ENCODE measurements around the gene PCGF3. TPM values are rescaled to one million over a fixed set of nuclear protein-coding genes. Genes with fewer than 3 reads are reported as not detected.

The PCGF3 gene
- total RNA-seq, 2 donors from 2014 or later, result 23.0 to 25.9 TPM

Other genes with a start within 250 kb of the PCGF3 start
- gene ZNF721, start 206.7 kb upstream of the PCGF3 start, total RNA-seq, result 10 to 100 TPM; 37.7 to 39.8 TPM
- 10 to 100 TPM; 43.3 to 69.4 TPM for gene PIGG, start 206.6 kb upstream of the PCGF3 start, total RNA-seq
- gene TMEM271, start 129.5 kb upstream of the PCGF3 start, total RNA-seq, result not detected
- 10 to 100 TPM in 1 of 2 donors, 1 to 10 TPM in 1; 8.4 to 16.6 TPM for gene PDE6B, start 80.3 kb upstream of the PCGF3 start, total RNA-seq
- 100 to 1,000 TPM; 131 to 221 TPM for gene ATP5ME, start 31.6 kb upstream of the PCGF3 start, total RNA-seq
- 10 to 100 TPM in 1 of 2 donors, 1 to 10 TPM in 1; 7.4 to 21.8 TPM for gene MYL5, start 31.3 kb upstream of the PCGF3 start, total RNA-seq
- gene SLC49A3, start 16.7 kb upstream of the PCGF3 start, total RNA-seq, result 1 to 10 TPM in 1 of 2 donors, under 1 TPM in 1; 0.59 to 1.3 TPM
- gene CPLX1, start 120.3 kb downstream of the PCGF3 start, total RNA-seq, result 1 to 10 TPM in 1 of 2 donors, under 1 TPM in 1; 0.11 to 1.9 TPM
- 100 to 1,000 TPM; 124 to 171 TPM for gene GAK, start 226.5 kb downstream of the PCGF3 start, total RNA-seq
- gene TMEM175, start 226.6 kb downstream of the PCGF3 start, total RNA-seq, result 10 to 100 TPM; 12.1 to 13.9 TPM